DND-41 (cell line): ENCODE data around the gene SFMBT2.

Experiments used
- EZH2 ChIP-seq: IDR thresholded peaks from 3 replicates; pipeline ENCODE4 v1.6.1; 2012; ENCODE audit warnings: borderline replicate concordance, low read depth, mild to moderate bottlenecking, moderate library complexity, low read length, inconsistent platforms; ENCODE audit not compliant: severe bottlenecking
- TF ChIP-seq, protein P1 (sequence below): IDR thresholded peaks from 2 replicates; pipeline ENCODE4 v1.5.1; 2012; ENCODE audit warnings: borderline replicate concordance, low read length, moderate library complexity, mild to moderate bottlenecking; ENCODE audit not compliant: poor library complexity, severe bottlenecking; ENCODE audit errors: extremely low read depth

- TF ChIP-seq, protein P1, sequence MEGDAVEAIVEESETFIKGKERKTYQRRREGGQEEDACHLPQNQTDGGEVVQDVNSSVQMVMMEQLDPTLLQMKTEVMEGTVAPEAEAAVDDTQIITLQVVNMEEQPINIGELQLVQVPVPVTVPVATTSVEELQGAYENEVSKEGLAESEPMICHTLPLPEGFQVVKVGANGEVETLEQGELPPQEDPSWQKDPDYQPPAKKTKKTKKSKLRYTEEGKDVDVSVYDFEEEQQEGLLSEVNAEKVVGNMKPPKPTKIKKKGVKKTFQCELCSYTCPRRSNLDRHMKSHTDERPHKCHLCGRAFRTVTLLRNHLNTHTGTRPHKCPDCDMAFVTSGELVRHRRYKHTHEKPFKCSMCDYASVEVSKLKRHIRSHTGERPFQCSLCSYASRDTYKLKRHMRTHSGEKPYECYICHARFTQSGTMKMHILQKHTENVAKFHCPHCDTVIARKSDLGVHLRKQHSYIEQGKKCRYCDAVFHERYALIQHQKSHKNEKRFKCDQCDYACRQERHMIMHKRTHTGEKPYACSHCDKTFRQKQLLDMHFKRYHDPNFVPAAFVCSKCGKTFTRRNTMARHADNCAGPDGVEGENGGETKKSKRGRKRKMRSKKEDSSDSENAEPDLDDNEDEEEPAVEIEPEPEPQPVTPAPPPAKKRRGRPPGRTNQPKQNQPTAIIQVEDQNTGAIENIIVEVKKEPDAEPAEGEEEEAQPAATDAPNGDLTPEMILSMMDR: no peak
- no peak for TF ChIP-seq EZH2
Observed at GRCh38 chr10:7318836-7319235, 92.0 kb downstream of the SFMBT2 start.
